Cardiac fibroblast (primary cell): ENCODE results near the gene RALA.
"Not testable (repeated sequence)": the region's sequence is repeated elsewhere in the genome, so short reads cannot be mapped to it uniquely, and the experiment has no call there.

Experiments used
- DNase-seq, 2 donors: peaks; one replicate each; pipeline versions ENCODE4 v3.0.0 to v3.0.0-alpha.2; 2010; ENCODE audit warnings: low read depth in 2 of 2
- H3K4me3 ChIP-seq, 2 donors: replicated peaks in 1 of 2; 1 replicate in 1 of 2; 2 replicates in 1 of 2; pipeline ENCODE4 v1.5.1; 2011; ENCODE audit warnings: low read depth in 2 of 2, low read length in 2 of 2, mild to moderate bottlenecking in 2 of 2, moderate library complexity in 1 of 2
- CTCF ChIP-seq: IDR thresholded peaks from one replicate; pipeline ENCODE4 v1.5.1; 2011; ENCODE audit warnings: low read depth, mild to moderate bottlenecking, low read length, inconsistent platforms

Gene RALA

GRCh38 chr7:39688611-39689480 lies 65.5 kb downstream of the RALA start:
- no peak for TF ChIP-seq CTCF
- DNase-seq = peak in 1 of 2 donors; percentile 46
- H3K4me3 ChIP-seq = no peak overlapping the region

- no peak for TF ChIP-seq CTCF
- DNase-seq = peak in 1 of 2 donors; percentile 77
Observed at GRCh38 chr7:39691821-39692220, 68.4 kb downstream of the RALA start.

GRCh38 chr7:39693086-39693485 lies 69.7 kb downstream of the RALA start:
- H3K4me3 ChIP-seq, DNase-seq: not testable (repeated sequence)

More at GRCh38 chr7:39691821-39692220, 68.4 kb downstream of the RALA start:
- no peak overlapping the region for H3K4me3 ChIP-seq

- no peak for TF ChIP-seq CTCF
- DNase-seq = peak in 1 of 2 donors; percentile 42
- no peak overlapping the region for H3K4me3 ChIP-seq
Observed at GRCh38 chr7:39693812-39694211, 70.4 kb downstream of the RALA start.

GRCh38 chr7:39695852-39696586 lies 72.6 kb downstream of the RALA start:
- no peak for TF ChIP-seq CTCF
- H3K4me3 ChIP-seq = no peak overlapping the region
- no peak for DNase-seq

- H3K4me3 ChIP-seq = no peak overlapping the region
- DNase-seq = no peak
- no peak for TF ChIP-seq CTCF
Observed at GRCh38 chr7:39696631-39697030, 73.3 kb downstream of the RALA start.

- no peak for DNase-seq
- TF ChIP-seq CTCF = no peak
- H3K4me3 ChIP-seq = no peak overlapping the region
Observed at GRCh38 chr7:39697483-39697882, 74.1 kb downstream of the RALA start.
